PC-9 (cell line): ENCODE measurements around the gene IGFBP7.

Source experiments
- EZH2 ChIP-seq: fragments of 200-600 bp; sonication (generic); IDR thresholded peaks from 2 replicates; pipeline ENCODE4 v1.8.0; 2017; ENCODE audit warnings: antibody characterized with exemption, low read depth
- TF ChIP-seq, protein P1 (sequence below): fragments of 200-600 bp; sonication (generic); conservative IDR thresholded peaks from 2 replicates; pipeline ENCODE4 v1.6.1; 2017; ENCODE audit warnings: mixed run types, antibody characterized with exemption, mild to moderate bottlenecking, moderate library complexity

DNA sequence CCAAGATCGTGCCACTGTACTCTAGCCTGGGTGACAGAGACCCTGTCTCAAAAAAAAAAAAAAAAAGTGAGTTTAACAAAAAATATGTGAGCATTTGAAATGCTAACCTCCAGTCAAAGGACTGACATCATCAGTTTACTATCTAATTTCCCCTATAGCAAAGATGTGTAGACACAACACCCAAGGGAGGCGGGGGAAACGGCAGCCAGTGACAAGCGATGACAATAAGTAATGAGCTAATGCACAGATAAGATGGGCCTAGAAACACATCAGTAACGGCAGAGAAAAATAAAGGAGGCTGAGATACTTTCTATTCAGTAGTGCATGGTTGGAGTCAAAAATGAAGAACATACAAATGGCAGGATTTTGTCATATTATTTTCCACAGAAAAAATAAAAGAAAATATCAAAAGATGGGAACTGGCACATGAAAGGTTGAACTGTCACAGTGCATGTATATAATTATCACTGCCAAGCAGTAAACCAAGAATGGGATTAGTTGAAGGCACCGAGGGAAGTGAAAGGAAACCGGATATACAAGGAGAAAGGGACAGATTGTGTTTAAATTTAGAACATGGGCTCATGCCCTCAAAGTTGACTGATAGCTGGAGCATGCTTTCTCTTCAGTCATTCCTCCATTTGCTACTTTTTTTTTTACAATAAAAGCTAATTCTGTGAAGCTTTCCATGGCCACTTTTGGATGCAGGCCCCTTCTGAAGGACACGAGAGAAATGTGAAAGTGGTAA is 41.8 kb downstream of the IGFBP7 start:
- TF ChIP-seq, protein P1, sequence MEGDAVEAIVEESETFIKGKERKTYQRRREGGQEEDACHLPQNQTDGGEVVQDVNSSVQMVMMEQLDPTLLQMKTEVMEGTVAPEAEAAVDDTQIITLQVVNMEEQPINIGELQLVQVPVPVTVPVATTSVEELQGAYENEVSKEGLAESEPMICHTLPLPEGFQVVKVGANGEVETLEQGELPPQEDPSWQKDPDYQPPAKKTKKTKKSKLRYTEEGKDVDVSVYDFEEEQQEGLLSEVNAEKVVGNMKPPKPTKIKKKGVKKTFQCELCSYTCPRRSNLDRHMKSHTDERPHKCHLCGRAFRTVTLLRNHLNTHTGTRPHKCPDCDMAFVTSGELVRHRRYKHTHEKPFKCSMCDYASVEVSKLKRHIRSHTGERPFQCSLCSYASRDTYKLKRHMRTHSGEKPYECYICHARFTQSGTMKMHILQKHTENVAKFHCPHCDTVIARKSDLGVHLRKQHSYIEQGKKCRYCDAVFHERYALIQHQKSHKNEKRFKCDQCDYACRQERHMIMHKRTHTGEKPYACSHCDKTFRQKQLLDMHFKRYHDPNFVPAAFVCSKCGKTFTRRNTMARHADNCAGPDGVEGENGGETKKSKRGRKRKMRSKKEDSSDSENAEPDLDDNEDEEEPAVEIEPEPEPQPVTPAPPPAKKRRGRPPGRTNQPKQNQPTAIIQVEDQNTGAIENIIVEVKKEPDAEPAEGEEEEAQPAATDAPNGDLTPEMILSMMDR = no peak
- TF ChIP-seq EZH2 = no peak
